ENCODE data around the gene ZNF205.
"Not testable (repeated sequence)": the region's sequence is repeated elsewhere in the genome, so short reads cannot be mapped to it uniquely, and the experiment has no call there.

The ZNF205 gene

GRCh38 chr16:3148256-3149192 is 36.1 kb downstream of the ZNF205 start:
- DNase-seq (ENCODE audit: low read depth in 2 of 2) = no peak

GRCh38 chr16:3149193-3149530 is 36.8 kb downstream of the ZNF205 start:
- DNase-seq (ENCODE audit: low read depth in 2 of 2) = no peak

GRCh38 chr16:3149630-3150345 is 37.4 kb downstream of the ZNF205 start:
- DNase-seq (ENCODE audit: low read depth in 2 of 2) = peak; percentile 50 to 54

GRCh38 chr16:3150346-3151218 is 38.2 kb downstream of the ZNF205 start:
- peak; percentile 95 to 99 for DNase-seq (ENCODE audit: low read depth in 2 of 2)

- DNase-seq (ENCODE audit: low read depth in 2 of 2) = no peak
These were observed 39.6 kb downstream of the ZNF205 start for GRCh38 chr16:3152027-3152276.

GRCh38 chr16:3152277-3152990 is 40.0 kb downstream of the ZNF205 start:
- peak; percentile 77 to 90 for DNase-seq (ENCODE audit: low read depth in 2 of 2)

GRCh38 chr16:3152991-3153368 is 40.6 kb downstream of the ZNF205 start:
- DNase-seq (ENCODE audit: low read depth in 2 of 2) = no peak

- DNase-seq (ENCODE audit: low read depth in 2 of 2) = no peak
These were observed 42.8 kb downstream of the ZNF205 start for GRCh38 chr16:3155181-3155580.

- no peak for DNase-seq (ENCODE audit: low read depth in 2 of 2)
These were observed 43.6 kb downstream of the ZNF205 start for GRCh38 chr16:3155972-3156371.

- peak; percentile 39 to 52 for DNase-seq (ENCODE audit: low read depth in 2 of 2)
These were observed 45.0 kb downstream of the ZNF205 start for GRCh38 chr16:3157229-3158025.

- DNase-seq (ENCODE audit: low read depth in 2 of 2) = no peak
These were observed 45.7 kb downstream of the ZNF205 start for GRCh38 chr16:3158026-3158509.

GRCh38 chr16:3158510-3159314 is 46.3 kb downstream of the ZNF205 start:
- peak; percentile 77 to 81 for DNase-seq (ENCODE audit: low read depth in 2 of 2)

- no peak for DNase-seq (ENCODE audit: low read depth in 2 of 2)
These were observed 49.0 kb downstream of the ZNF205 start for GRCh38 chr16:3161235-3162018.

- no peak for DNase-seq (ENCODE audit: low read depth in 2 of 2)
These were observed 52.0 kb downstream of the ZNF205 start for GRCh38 chr16:3164121-3164991.

- DNase-seq (ENCODE audit: low read depth in 2 of 2) = no peak
These were observed 52.9 kb downstream of the ZNF205 start for GRCh38 chr16:3165111-3165822.

- DNase-seq (ENCODE audit: low read depth in 2 of 2) = no peak
These were observed 54.1 kb downstream of the ZNF205 start for GRCh38 chr16:3166505-3166886.

- not testable (repeated sequence) for DNase-seq (ENCODE audit: low read depth in 2 of 2)
These were observed 56.3 kb downstream of the ZNF205 start for GRCh38 chr16:3168729-3169128.
